Measurements from ENCODE around the gene CSK. TPM values are rescaled to one million over a fixed set of nuclear protein-coding genes. Genes with fewer than 3 reads are reported as not detected.
A peak's percentile ranks its signal among the peaks of the same experiment; 100 is the strongest.

CSK gene
- total and polyA plus RNA-seq, 4 donors = 6.9 to 41.7 (median 24.1) TPM

- no peaks in the 10 kb centered on the region for H3K27me3 ChIP-seq (ENCODE audit: control insufficient read depth in 4 of 4, insufficient read depth in 4 of 4, low read length in 3 of 4)
- no peaks in the 10 kb centered on the region for H3K9me3 ChIP-seq (ENCODE audit: control insufficient read depth in 4 of 4, low read length in 3 of 4)
- peaks cover 5 to 21% (median 7%) of the 10 kb centered on the region in 4 donors for H3K36me3 ChIP-seq (ENCODE audit: control insufficient read depth in 4 of 4, insufficient read depth in 3 of 4, low read depth in 1 of 4, low read length in 3 of 4)
- TF ChIP-seq HNF4A (conservative IDR thresholded peaks at IDR 0.05) (no peak), NR2F2 (IDR thresholded peaks at IDR 0.05) (no peak), MAX (IDR thresholded peaks at IDR 0.05) (no peak), YY1 (IDR thresholded peaks at IDR 0.05) (no peak), RXRA (IDR thresholded peaks at IDR 0.05) (no peak), HNF4G (IDR thresholded peaks at IDR 0.05) (no peak), EGR1 (IDR thresholded peaks at IDR 0.05; ENCODE audit: low read depth in 2 of 2) (no peak), SP1 (IDR thresholded peaks at IDR 0.05) (no peak), FOXA1 (IDR thresholded peaks at IDR 0.05) (no peak), TAF1 (conservative IDR thresholded peaks at IDR 0.05) (no peak), JUND (IDR thresholded peaks at IDR 0.05) (no peak), GABPA (IDR thresholded peaks at IDR 0.05 in 1 of 2, conservative IDR thresholded peaks at IDR 0.05 in 1 of 2) (no peak), REST (IDR thresholded peaks at IDR 0.05) (no peak)
- TF ChIP-seq, protein P1, sequence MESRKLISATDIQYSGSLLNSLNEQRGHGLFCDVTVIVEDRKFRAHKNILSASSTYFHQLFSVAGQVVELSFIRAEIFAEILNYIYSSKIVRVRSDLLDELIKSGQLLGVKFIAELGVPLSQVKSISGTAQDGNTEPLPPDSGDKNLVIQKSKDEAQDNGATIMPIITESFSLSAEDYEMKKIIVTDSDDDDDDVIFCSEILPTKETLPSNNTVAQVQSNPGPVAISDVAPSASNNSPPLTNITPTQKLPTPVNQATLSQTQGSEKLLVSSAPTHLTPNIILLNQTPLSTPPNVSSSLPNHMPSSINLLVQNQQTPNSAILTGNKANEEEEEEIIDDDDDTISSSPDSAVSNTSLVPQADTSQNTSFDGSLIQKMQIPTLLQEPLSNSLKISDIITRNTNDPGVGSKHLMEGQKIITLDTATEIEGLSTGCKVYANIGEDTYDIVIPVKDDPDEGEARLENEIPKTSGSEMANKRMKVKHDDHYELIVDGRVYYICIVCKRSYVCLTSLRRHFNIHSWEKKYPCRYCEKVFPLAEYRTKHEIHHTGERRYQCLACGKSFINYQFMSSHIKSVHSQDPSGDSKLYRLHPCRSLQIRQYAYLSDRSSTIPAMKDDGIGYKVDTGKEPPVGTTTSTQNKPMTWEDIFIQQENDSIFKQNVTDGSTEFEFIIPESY (IDR thresholded peaks at IDR 0.05) = no peak
- TF ChIP-seq, protein P2, sequence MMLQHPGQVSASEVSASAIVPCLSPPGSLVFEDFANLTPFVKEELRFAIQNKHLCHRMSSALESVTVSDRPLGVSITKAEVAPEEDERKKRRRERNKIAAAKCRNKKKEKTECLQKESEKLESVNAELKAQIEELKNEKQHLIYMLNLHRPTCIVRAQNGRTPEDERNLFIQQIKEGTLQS (IDR thresholded peaks at IDR 0.05) = no peak
- TF ChIP-seq, protein P3, sequence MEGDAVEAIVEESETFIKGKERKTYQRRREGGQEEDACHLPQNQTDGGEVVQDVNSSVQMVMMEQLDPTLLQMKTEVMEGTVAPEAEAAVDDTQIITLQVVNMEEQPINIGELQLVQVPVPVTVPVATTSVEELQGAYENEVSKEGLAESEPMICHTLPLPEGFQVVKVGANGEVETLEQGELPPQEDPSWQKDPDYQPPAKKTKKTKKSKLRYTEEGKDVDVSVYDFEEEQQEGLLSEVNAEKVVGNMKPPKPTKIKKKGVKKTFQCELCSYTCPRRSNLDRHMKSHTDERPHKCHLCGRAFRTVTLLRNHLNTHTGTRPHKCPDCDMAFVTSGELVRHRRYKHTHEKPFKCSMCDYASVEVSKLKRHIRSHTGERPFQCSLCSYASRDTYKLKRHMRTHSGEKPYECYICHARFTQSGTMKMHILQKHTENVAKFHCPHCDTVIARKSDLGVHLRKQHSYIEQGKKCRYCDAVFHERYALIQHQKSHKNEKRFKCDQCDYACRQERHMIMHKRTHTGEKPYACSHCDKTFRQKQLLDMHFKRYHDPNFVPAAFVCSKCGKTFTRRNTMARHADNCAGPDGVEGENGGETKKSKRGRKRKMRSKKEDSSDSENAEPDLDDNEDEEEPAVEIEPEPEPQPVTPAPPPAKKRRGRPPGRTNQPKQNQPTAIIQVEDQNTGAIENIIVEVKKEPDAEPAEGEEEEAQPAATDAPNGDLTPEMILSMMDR (IDR thresholded peaks at IDR 0.05; ENCODE audit: low read depth, low read length, missing input control) = no peak
- peak overlapping the region; percentile 19 to 39 for H3K9ac ChIP-seq (ENCODE audit: low read depth in 1 of 2, low read length in 2 of 2)
- 33% methylated on average over 18 of the region's 18 CpGs for WGBS
- no peak for DNase-seq (ENCODE audit: low spot score)
- H3K4me3 ChIP-seq (ENCODE audit: low read depth in 1 of 3, low read length in 3 of 3) = peak overlapping the region in 2 of 3 donors; percentile 19 to 74
- peak overlapping the region; percentile 66 to 78 for H3K27ac ChIP-seq (ENCODE audit: low read depth in 1 of 2, low read length in 2 of 2)
- H3K4me1 ChIP-seq (ENCODE audit: control insufficient read depth in 4 of 4, insufficient read depth in 4 of 4, low read length in 3 of 4) = peaks cover 5 to 24% (median 13%) of the 10 kb centered on the region in 4 donors
Observed at GRCh38 chr15:74843445-74843828, 61.6 kb downstream of the CSK start.

- Histone ChIP-seq H3K4me1 (ENCODE audit: control insufficient read depth in 4 of 4, insufficient read depth in 4 of 4, low read length in 3 of 4) (peaks cover 5 to 25% (median 15%) of the 10 kb centered on the region in 4 donors), H3K9me3 (ENCODE audit: control insufficient read depth in 4 of 4, low read length in 3 of 4) (no peaks in the 10 kb centered on the region), H3K36me3 (ENCODE audit: control insufficient read depth in 4 of 4, insufficient read depth in 3 of 4, low read depth in 1 of 4, low read length in 3 of 4) (peaks cover 3 to 23% (median 10%) of the 10 kb centered on the region in 4 donors), H3K27ac (ENCODE audit: low read depth in 1 of 2, low read length in 2 of 2) (peak overlapping the region; percentile 66 to 78), H3K27me3 (ENCODE audit: control insufficient read depth in 4 of 4, insufficient read depth in 4 of 4, low read length in 3 of 4) (no peaks in the 10 kb centered on the region), H3K4me3 (ENCODE audit: low read depth in 1 of 3, low read length in 3 of 3) (no peak overlapping the region), H3K9ac (ENCODE audit: low read depth in 1 of 2, low read length in 2 of 2) (no peak overlapping the region)
- 75% methylated on average over 12 of the region's 12 CpGs for WGBS
- peak; percentile 61 for DNase-seq (ENCODE audit: low spot score)
- TF ChIP-seq JUND (IDR thresholded peaks at IDR 0.05) (no peak), MAX (IDR thresholded peaks at IDR 0.05) (no peak), SP1 (IDR thresholded peaks at IDR 0.05) (no peak), FOXA2 (IDR thresholded peaks at IDR 0.05) (no peak), NR2F2 (IDR thresholded peaks at IDR 0.05) (no peak), REST (IDR thresholded peaks at IDR 0.05) (no peak), RAD21 (IDR thresholded peaks at IDR 0.05) (no peak), HNF4A (conservative IDR thresholded peaks at IDR 0.05) (no peak)
- TF ChIP-seq, protein P2 (IDR thresholded peaks at IDR 0.05) = no peak
Observed at GRCh38 chr15:74843891-74844299, 62.0 kb downstream of the CSK start.
